Natural killer cell (primary cell): ENCODE measurements around the gene ILKAP. TPM values are rescaled to one million over a fixed set of nuclear protein-coding genes. Genes with fewer than 3 reads are reported as not detected.
A peak's percentile ranks its signal among the peaks of the same experiment; 100 is the strongest.

Experiments used
- ATAC-seq, 3 donors: fragments of 150-1000 bp in 2 of 3; fragments of 200-7000 bp in 1 of 3; cut with Tn5 transposase; 1 replicate in 1 of 3; 2 replicates in 2 of 3; pipeline ENCODE4 v1.10.0; 2021; ENCODE audit warnings: mild to moderate bottlenecking in 2 of 3, moderate library complexity in 2 of 3
- DNase-seq, 2 donors: peaks; one replicate each; pipeline versions ENCODE4 v3.0.0 to v3.0.0-alpha.2; 2013 to 2021; ENCODE audit warnings: mixed read lengths in 1 of 2
- H3K27ac ChIP-seq: one replicate; pipeline ENCODE4 v1.5.1; 2013; ENCODE audit warnings: mild to moderate bottlenecking, low read length
- H3K27me3 ChIP-seq: one replicate; pipeline ENCODE4 v1.6.1; 2013; ENCODE audit warnings: low read length; ENCODE audit not compliant: control insufficient read depth, insufficient read depth
- H3K36me3 ChIP-seq: one replicate; pipeline ENCODE4 v1.6.1; 2013; ENCODE audit warnings: low read length; ENCODE audit not compliant: control insufficient read depth, insufficient read depth
- H3K4me1 ChIP-seq: one replicate; pipeline ENCODE4 v1.6.1; 2013; ENCODE audit warnings: low read length; ENCODE audit not compliant: control insufficient read depth, insufficient read depth
- H3K4me3 ChIP-seq: one replicate; pipeline ENCODE4 v1.5.1; 2013; ENCODE audit warnings: low read length
- H3K9me3 ChIP-seq: one replicate; pipeline ENCODE4 v1.6.1; 2013; ENCODE audit warnings: low read length; ENCODE audit not compliant: control insufficient read depth, insufficient read depth
- H3K27ac Mint-ChIP-seq, 2 donors: one replicate each; pipeline ENCODE4 v1.8.0; 2022; ENCODE audit warnings: mild to moderate bottlenecking in 2 of 2, mixed read lengths in 2 of 2, moderate library complexity in 1 of 2
- H3K27me3 Mint-ChIP-seq, 2 donors: one replicate each; pipeline ENCODE4 v1.8.0; 2022; ENCODE audit warnings: low read depth in 2 of 2, mixed read lengths in 2 of 2
- H3K36me3 Mint-ChIP-seq: one replicate; pipeline ENCODE4 v1.8.0; 2022; ENCODE audit warnings: mixed read lengths
- H3K4me1 Mint-ChIP-seq, 2 donors: one replicate each; pipeline ENCODE4 v1.8.0; 2022; ENCODE audit warnings: mixed read lengths in 2 of 2
- H3K4me3 Mint-ChIP-seq: one replicate; pipeline ENCODE4 v1.8.0; 2022; ENCODE audit warnings: mild to moderate bottlenecking, moderate library complexity, mixed read lengths
- H3K9me3 Mint-ChIP-seq, 2 donors: one replicate each; pipeline ENCODE4 v1.8.0; 2022; ENCODE audit warnings: mixed read lengths in 2 of 2
- CTCF ChIP-seq: fragments of 200-600 bp; IDR thresholded peaks from one replicate; pipeline ENCODE4 v1.8.0; 2022; ENCODE audit warnings: antibody characterized with exemption
- WGBS: methylation state at CpG from one replicate; pipeline ENCODE4 v1.1.7; 2013; ENCODE audit warnings: missing lambda C conversion rate; ENCODE audit not compliant: insufficient coverage; 5-methylcytosine and 5-hydroxymethylcytosine counted together
- intact Hi-C: fragments of 100-400 bp; cut with micrococcal nuclease; formaldehyde crosslinking; loops from one replicate; pipeline ENCODE4 v1.14.2; 2022
- total RNA-seq, 4 donors: library from RNA; stranded (reverse); fragments of 120-200 nt in 1 of 4; gene quantifications; one replicate each; pipeline versions ENCODE4 v1.2.3 to v1.2.4, GENCODE V29; 2013 to 2022

Gene ILKAP
- total RNA-seq, 3 donors from 2014 or later (not counting 1 experiment from before 2014, with no cell fraction given) = 146 to 200 (median 183) TPM

- DNase-seq (peak in 1 of 2 donors; percentile 37), ATAC-seq (peak; percentile 54 to 71 (median 71))
- Mint-ChIP-seq H3K9me3 (no peaks in the 10 kb centered on the region), H3K27ac (peak overlapping the region; percentile 86 to 93), H3K4me3 (peak overlapping the region; percentile 62), H3K4me1 (peaks cover 61 to 63% of the 10 kb centered on the region in 2 donors), H3K27me3 (no peaks in the 10 kb centered on the region), H3K36me3 (peaks cover 40% of the 10 kb centered on the region)
- intact Hi-C loops = loop anchor here (5.0 kb wide), 1 partner anchor 58 kb away; the partner anchor contains the start of gene HES6
- H3K9me3 ChIP-seq = no peaks in the 10 kb centered on the region
- no peak for TF ChIP-seq CTCF
- H3K27ac ChIP-seq = peak overlapping the region; percentile 56
- H3K36me3 ChIP-seq = peaks cover 82% of the 10 kb centered on the region
- H3K4me3 ChIP-seq = no peak overlapping the region
- peaks cover 34% of the 10 kb centered on the region for H3K4me1 ChIP-seq
- no peaks in the 10 kb centered on the region for H3K27me3 ChIP-seq
- WGBS = 55% methylated on average over 3 of the region's 4 CpGs
Observed at GRCh38 chr2:238183821-238184220, 19.7 kb downstream of the ILKAP start.

GRCh38 chr2:238182362-238182761 lies 21.1 kb downstream of the ILKAP start:
- intact Hi-C loops = loop anchor here (5.0 kb wide), 1 partner anchor 60 kb away; the partner anchor contains the start of gene HES6
- no peaks in the 10 kb centered on the region for H3K9me3 ChIP-seq
- H3K4me3 Mint-ChIP-seq = peak overlapping the region; percentile 3
- H3K4me1 ChIP-seq = peaks cover 34% of the 10 kb centered on the region
- ATAC-seq (no peak), DNase-seq (no peak)
- no peaks in the 10 kb centered on the region for H3K9me3 Mint-ChIP-seq
- peaks cover 30% of the 10 kb centered on the region for H3K36me3 Mint-ChIP-seq
- H3K4me3 ChIP-seq = no peak overlapping the region
- H3K27me3 ChIP-seq = no peaks in the 10 kb centered on the region
- H3K4me1 Mint-ChIP-seq = peaks cover 51% of the 10 kb centered on the region in 2 donors
- TF ChIP-seq CTCF = no peak
- peak overlapping the region; percentile 86 to 93 for H3K27ac Mint-ChIP-seq
- 96% methylated on average over 6 of the region's 6 CpGs for WGBS
- H3K36me3 ChIP-seq = peaks cover 81% of the 10 kb centered on the region
- H3K27me3 Mint-ChIP-seq = no peaks in the 10 kb centered on the region
- no peak overlapping the region for H3K27ac ChIP-seq

GRCh38 chr2:238180554-238180953 lies 22.9 kb downstream of the ILKAP start:
- intact Hi-C loops = loop anchor here (5.0 kb wide), 1 partner anchor 62 kb away; the partner anchor contains the start of gene HES6
- peaks cover 30% of the 10 kb centered on the region for H3K36me3 Mint-ChIP-seq
- DNase-seq (no peak), ATAC-seq (no peak)
- no peaks in the 10 kb centered on the region for H3K9me3 ChIP-seq
- H3K4me1 Mint-ChIP-seq = peaks cover 37 to 41% of the 10 kb centered on the region in 2 donors
- H3K27me3 ChIP-seq = no peaks in the 10 kb centered on the region
- H3K36me3 ChIP-seq = peaks cover 77% of the 10 kb centered on the region
- H3K27ac ChIP-seq = no peak overlapping the region
- H3K27me3 Mint-ChIP-seq = no peaks in the 10 kb centered on the region
- H3K4me3 ChIP-seq = no peak overlapping the region
- H3K4me3 Mint-ChIP-seq = no peak overlapping the region
- WGBS = 96% methylated on average over 5 of the region's 5 CpGs
- H3K27ac Mint-ChIP-seq = peak overlapping the region; percentile 20 to 93
- H3K4me1 ChIP-seq = peaks cover 23% of the 10 kb centered on the region
- no peak for TF ChIP-seq CTCF
- H3K9me3 Mint-ChIP-seq = no peaks in the 10 kb centered on the region

DNA sequence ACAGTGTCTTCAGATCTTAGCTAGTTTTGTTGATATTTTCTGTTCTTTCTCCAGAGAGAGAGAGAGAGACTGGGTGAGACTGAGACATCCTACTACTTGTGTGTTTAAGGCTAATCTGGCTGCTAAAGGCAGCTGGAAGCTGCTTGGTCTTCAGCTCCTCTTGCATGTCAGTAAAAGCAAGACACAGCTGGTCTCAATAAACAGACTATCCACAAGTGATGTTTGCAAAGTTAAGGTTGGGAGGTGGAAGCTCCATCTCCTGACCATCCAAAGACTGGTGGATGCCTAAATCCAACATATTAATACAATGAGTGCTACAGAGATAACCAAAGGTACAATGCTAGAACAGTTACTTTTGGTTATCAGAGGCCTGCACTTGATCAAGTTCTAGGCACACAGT lies 26.9 kb downstream of the ILKAP start:
- Histone ChIP-seq H3K4me1 (peaks cover 10% of the 10 kb centered on the region), H3K9me3 (no peaks in the 10 kb centered on the region), H3K36me3 (peaks cover 77% of the 10 kb centered on the region), H3K27ac (no peak overlapping the region), H3K4me3 (no peak overlapping the region), H3K27me3 (no peaks in the 10 kb centered on the region)
- no peaks in the 10 kb centered on the region for H3K27me3 Mint-ChIP-seq
- no peak for TF ChIP-seq CTCF
- ATAC-seq (no peak), DNase-seq (no peak)
- H3K27ac Mint-ChIP-seq = peak overlapping the region; percentile 10 to 17
- H3K4me1 Mint-ChIP-seq = peaks cover 27 to 28% of the 10 kb centered on the region in 2 donors
- no peak overlapping the region for H3K4me3 Mint-ChIP-seq
- H3K9me3 Mint-ChIP-seq = no peaks in the 10 kb centered on the region
- intact Hi-C loops = no loop called here
- H3K36me3 Mint-ChIP-seq = peaks cover 22% of the 10 kb centered on the region
